DOHH2 (cell line): ENCODE data around the gene HHEX.
A peak's percentile ranks its signal among the peaks of the same experiment; 100 is the strongest.

Source experiments
- H3F3A ChIP-seq: fragments of 200-600 bp; sonication (generic), shearing (Covaris generic); 2 replicates; pipeline ENCODE4 v1.6.0; 2016; ENCODE audit warnings: antibody characterized with exemption, mild to moderate bottlenecking; ENCODE audit not compliant: control insufficient read depth, insufficient read depth
- H3K27ac ChIP-seq: fragments of 200-600 bp; sonication (generic); 2 replicates; pipeline ENCODE4 v1.5.1; 2014; ENCODE audit warnings: low read depth, mild to moderate bottlenecking, low read length, moderate library complexity
- H3K27me3 ChIP-seq: fragments of 200-600 bp; sonication (generic); 2 replicates; pipeline ENCODE4 v1.6.1; 2014; ENCODE audit warnings: mild to moderate bottlenecking, low read length, mixed read lengths; ENCODE audit not compliant: control insufficient read depth
- H3K36me3 ChIP-seq: fragments of 200-600 bp; sonication (generic); 2 replicates; pipeline ENCODE4 v1.6.1; 2014; ENCODE audit warnings: mild to moderate bottlenecking, low read length, moderate library complexity, mixed read lengths; ENCODE audit not compliant: control insufficient read depth
- H3K4me1 ChIP-seq: fragments of 200-600 bp; sonication (generic); 2 replicates; pipeline ENCODE4 v1.6.1; 2014; ENCODE audit warnings: mild to moderate bottlenecking, low read length, mixed read lengths; ENCODE audit not compliant: control insufficient read depth
- H3K4me2 ChIP-seq: fragments of 200-600 bp; sonication (generic); 2 replicates; pipeline ENCODE4 v1.6.0; 2014; ENCODE audit warnings: mild to moderate bottlenecking, low read length, moderate library complexity
- H3K4me3 ChIP-seq: fragments of 200-600 bp; sonication (generic); 2 replicates; pipeline ENCODE4 v1.5.1; 2014; ENCODE audit warnings: mild to moderate bottlenecking, low read length, mixed read lengths
- H3K79me2 ChIP-seq: fragments of 200-600 bp; sonication (generic); 2 replicates; pipeline ENCODE4 v1.6.1; 2014; ENCODE audit warnings: mild to moderate bottlenecking, low read length, mixed read lengths; ENCODE audit not compliant: control insufficient read depth
- H3K9me2 ChIP-seq: fragments of 200-600 bp; sonication (generic); replicated peaks from 2 replicates; pipeline ENCODE4 v1.6.1; 2014; ENCODE audit warnings: mild to moderate bottlenecking, low read length, mixed read lengths; ENCODE audit not compliant: control insufficient read depth
- H3K9me3 ChIP-seq: fragments of 200-600 bp; sonication (generic); 2 replicates; pipeline ENCODE4 v1.6.1; 2014; ENCODE audit warnings: antibody characterized with exemption, low read length, mixed read lengths; ENCODE audit not compliant: control insufficient read depth, insufficient read depth
- H4K20me1 ChIP-seq: fragments of 200-600 bp; sonication (generic); 2 replicates; pipeline ENCODE4 v1.6.0; 2014; ENCODE audit warnings: low read depth, mild to moderate bottlenecking, antibody characterized with exemption, low read length, moderate library complexity; ENCODE audit not compliant: control insufficient read depth, insufficient read depth
- CTCF ChIP-seq: fragments of 200-600 bp; sonication (generic); IDR thresholded peaks from one replicate; pipeline ENCODE4 v1.5.1; 2014; ENCODE audit warnings: antibody characterized with exemption, mild to moderate bottlenecking, low read depth, low read length; ENCODE audit not compliant: poor library complexity, severe bottlenecking
- EZH2phosphoT487 ChIP-seq: fragments of 200-600 bp; sonication (generic); IDR thresholded peaks from 2 replicates; pipeline ENCODE4 v1.6.1; 2017; ENCODE audit warnings: borderline replicate concordance, mild to moderate bottlenecking, antibody characterized with exemption, low read length, moderate library complexity, mixed read lengths

Gene HHEX

GRCh38 chr10:92719991-92720830, 30.5 kb downstream of the HHEX start:
- TF ChIP-seq CTCF (no peak), EZH2phosphoT487 (no peak)
- no peaks in the 10 kb centered on the region for H3K27me3 ChIP-seq

GRCh38 chr10:92720831-92721165, 31.0 kb downstream of the HHEX start:
- H3K9me3 ChIP-seq: no peaks in the 10 kb centered on the region
- no peaks in the 10 kb centered on the region for H3K27me3 ChIP-seq
- no peaks in the 10 kb centered on the region for H3K36me3 ChIP-seq
- H3F3A ChIP-seq: peaks cover 9% of the 10 kb centered on the region; the same call in 1 of the 2 replicates
- H3K79me2 ChIP-seq: no peaks in the 10 kb centered on the region
- H3K27ac ChIP-seq: peak overlapping the region; percentile 38
- no peak for TF ChIP-seq EZH2phosphoT487
- TF ChIP-seq CTCF: no peak
- H3K4me1 ChIP-seq: peaks cover 61% of the 10 kb centered on the region
- peak overlapping the region; percentile 61 for H3K4me2 ChIP-seq
- H3K4me3 ChIP-seq: peak overlapping the region; percentile 43
- H3K9me2 ChIP-seq: no peaks in the 10 kb centered on the region
- H4K20me1 ChIP-seq: no peaks in the 10 kb centered on the region

More at GRCh38 chr10:92719991-92720830, 30.5 kb downstream of the HHEX start:
- Histone ChIP-seq H3K4me2 (peak overlapping the region; percentile 61), H3K36me3 (no peaks in the 10 kb centered on the region), H3K4me3 (peak overlapping the region; percentile 43), H3K9me2 (no peaks in the 10 kb centered on the region), H3K27ac (peak overlapping the region; percentile 38), H3K79me2 (no peaks in the 10 kb centered on the region), H3F3A (peaks cover 11% of the 10 kb centered on the region; the same call in 1 of the 2 replicates), H4K20me1 (no peaks in the 10 kb centered on the region), H3K4me1 (peaks cover 65% of the 10 kb centered on the region), H3K9me3 (no peaks in the 10 kb centered on the region)

- H3K79me2 ChIP-seq: no peaks in the 10 kb centered on the region
- H3K36me3 ChIP-seq: no peaks in the 10 kb centered on the region
- H3K27me3 ChIP-seq: no peaks in the 10 kb centered on the region
- peaks cover 52% of the 10 kb centered on the region for H3K4me1 ChIP-seq
- no peak overlapping the region for H3K27ac ChIP-seq
- no peak overlapping the region for H3K4me2 ChIP-seq
- H3K9me3 ChIP-seq: no peaks in the 10 kb centered on the region
- no peaks in the 10 kb centered on the region for H4K20me1 ChIP-seq
- H3K4me3 ChIP-seq: no peak overlapping the region
- no peaks in the 10 kb centered on the region for H3K9me2 ChIP-seq
- H3F3A ChIP-seq: peaks cover 9% of the 10 kb centered on the region; the same call in 1 of the 2 replicates
- TF ChIP-seq CTCF (no peak), EZH2phosphoT487 (no peak)
These were observed 32.6 kb downstream of the HHEX start for GRCh38 chr10:92722349-92722748.
